Activated naive CD4-positive, alpha-beta T cell treated with anti-CD3 and anti-CD28 coated beads, Interleukin-2, amount 10 ng/mL, durations not matched to agents 7 days and 5 days (primary cell): ENCODE results near the gene CDAN1.

Experiments
- CTCF ChIA-PET: fragments of 350-600 bp; sonication (Branson Sonifier 250); formaldehyde crosslinking; loops from one replicate; lab custom pipeline; 2021; ENCODE audit warnings: antibody characterized with exemption; lab: Charles Lee
- DNase-seq: peaks from one replicate; pipeline ENCODE4 v3.0.0-alpha.2; 2020
- H3K27ac Mint-ChIP-seq: one replicate; pipeline ENCODE4 v1.8.0; 2021; ENCODE audit warnings: mild to moderate bottlenecking, moderate library complexity, mixed read lengths
- H3K27me3 Mint-ChIP-seq: one replicate; pipeline ENCODE4 v1.8.0; 2021; ENCODE audit warnings: mild to moderate bottlenecking, mixed read lengths
- H3K36me3 Mint-ChIP-seq: one replicate; pipeline ENCODE4 v1.8.0; 2021; ENCODE audit warnings: mixed read lengths
- H3K4me1 Mint-ChIP-seq: one replicate; pipeline ENCODE4 v1.8.0; 2021; ENCODE audit warnings: mixed read lengths
- H3K4me3 Mint-ChIP-seq: one replicate; pipeline ENCODE4 v1.8.0; 2021; ENCODE audit warnings: mild to moderate bottlenecking, moderate library complexity, mixed read lengths
- H3K9me3 Mint-ChIP-seq: one replicate; pipeline ENCODE4 v1.8.0; 2021; ENCODE audit warnings: mixed read lengths

Gene CDAN1

DNA sequence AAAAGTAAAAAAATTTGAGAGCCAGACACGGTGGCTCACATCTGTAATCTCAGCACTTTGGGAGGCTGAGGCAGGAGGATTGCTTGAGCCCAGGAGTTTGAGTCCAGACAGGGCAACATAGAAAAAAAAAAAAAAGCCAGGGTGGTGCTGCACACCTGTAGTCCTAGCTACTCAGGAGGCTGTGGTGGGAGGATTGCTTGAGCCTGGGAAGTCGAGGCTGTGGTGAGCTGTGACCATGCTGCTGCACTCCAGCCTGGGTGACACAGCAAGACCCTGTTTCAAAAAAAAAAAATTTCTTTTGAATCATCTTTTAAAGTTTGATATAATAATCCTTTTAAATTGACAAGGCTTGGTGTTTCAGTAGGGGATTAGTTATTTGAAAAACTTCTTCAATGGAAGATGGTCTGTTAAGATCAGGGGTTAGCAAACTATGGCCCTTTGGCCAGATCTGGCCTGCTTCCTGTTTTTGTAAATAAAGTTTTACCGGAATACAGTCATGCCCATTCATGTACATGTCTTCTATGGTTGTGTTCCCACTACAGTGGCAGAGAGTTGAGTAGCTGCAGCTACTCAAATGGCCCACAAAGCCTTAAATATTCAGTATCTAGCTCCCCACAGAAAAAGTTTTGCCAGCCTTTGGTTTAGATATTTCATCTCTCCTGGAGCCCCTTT is 28.9 kb downstream of the CDAN1 start:
- peak overlapping the region; percentile 8 for H3K27ac Mint-ChIP-seq
- CTCF ChIA-PET, result interaction anchor here (0.9 kb wide), 1 partner anchor 497 kb away, joined by 3 read pairs; no protein-coding TSS in a partner anchor

DNA sequence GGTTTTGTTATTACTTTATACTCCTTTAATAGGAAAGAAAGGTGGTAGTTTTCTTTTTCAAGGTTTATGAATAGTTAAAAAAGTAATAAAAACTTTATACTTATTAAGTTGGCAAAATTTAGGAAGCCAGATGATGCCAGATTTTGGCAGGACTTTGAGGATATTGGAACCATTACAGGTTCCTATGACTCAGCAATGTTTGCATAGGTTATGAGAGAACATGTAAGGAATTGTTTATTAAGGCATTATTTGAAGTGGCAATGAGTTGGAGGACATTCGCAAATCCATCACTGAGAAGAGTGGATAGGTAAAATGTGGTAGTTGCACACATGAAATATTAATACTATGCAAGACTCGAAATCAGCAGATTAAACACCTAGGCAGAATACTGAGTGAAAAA is 29.9 kb downstream of the CDAN1 start:
- DNase-seq, result no peak
- H3K36me3 Mint-ChIP-seq, result no peaks in the 10 kb centered on the region
- no peaks in the 10 kb centered on the region for H3K9me3 Mint-ChIP-seq
- H3K27me3 Mint-ChIP-seq, result no peaks in the 10 kb centered on the region
- H3K4me3 Mint-ChIP-seq, result no peak overlapping the region
- H3K27ac Mint-ChIP-seq, result no peak overlapping the region
- H3K4me1 Mint-ChIP-seq, result peaks cover 5% of the 10 kb centered on the region
- CTCF ChIA-PET, result interaction anchor here (1.1 to 5.3 kb wide), 3 partner anchors 12 to 578 kb away, joined by 4 to 37 read pairs (median 5); no protein-coding TSS in a partner anchor

More for the DNA sequence above, 28.9 kb downstream of the CDAN1 start:
- Mint-ChIP-seq H3K4me1 (peaks cover 5% of the 10 kb centered on the region), H3K27me3 (no peaks in the 10 kb centered on the region), H3K36me3 (no peaks in the 10 kb centered on the region), H3K9me3 (no peaks in the 10 kb centered on the region), H3K4me3 (no peak overlapping the region)
- DNase-seq, result no peak

- Mint-ChIP-seq H3K4me3 (no peak overlapping the region), H3K27ac (no peak overlapping the region), H3K27me3 (no peaks in the 10 kb centered on the region), H3K36me3 (no peaks in the 10 kb centered on the region), H3K9me3 (no peaks in the 10 kb centered on the region), H3K4me1 (peaks cover 5% of the 10 kb centered on the region)
- CTCF ChIA-PET, result interaction anchor here (1.0 to 5.3 kb wide), 7 partner anchors 10 to 499 kb away, joined by 3 to 37 read pairs (median 5); no protein-coding TSS in a partner anchor
- DNase-seq, result no peak
Observed at GRCh38 chr15:42705336-42705735, 31.6 kb downstream of the CDAN1 start.

GRCh38 chr15:42704492-42704926 is 32.4 kb downstream of the CDAN1 start:
- Mint-ChIP-seq H3K4me1 (peaks cover 5% of the 10 kb centered on the region), H3K9me3 (no peaks in the 10 kb centered on the region), H3K27me3 (no peaks in the 10 kb centered on the region), H3K27ac (no peak overlapping the region), H3K36me3 (no peaks in the 10 kb centered on the region), H3K4me3 (no peak overlapping the region)
- DNase-seq, result peak; percentile 78
- CTCF ChIA-PET, result interaction anchor here (0.8 to 5.3 kb wide), 6 partner anchors 10 to 500 kb away, joined by 3 to 37 read pairs (median 6); no protein-coding TSS in a partner anchor

DNA sequence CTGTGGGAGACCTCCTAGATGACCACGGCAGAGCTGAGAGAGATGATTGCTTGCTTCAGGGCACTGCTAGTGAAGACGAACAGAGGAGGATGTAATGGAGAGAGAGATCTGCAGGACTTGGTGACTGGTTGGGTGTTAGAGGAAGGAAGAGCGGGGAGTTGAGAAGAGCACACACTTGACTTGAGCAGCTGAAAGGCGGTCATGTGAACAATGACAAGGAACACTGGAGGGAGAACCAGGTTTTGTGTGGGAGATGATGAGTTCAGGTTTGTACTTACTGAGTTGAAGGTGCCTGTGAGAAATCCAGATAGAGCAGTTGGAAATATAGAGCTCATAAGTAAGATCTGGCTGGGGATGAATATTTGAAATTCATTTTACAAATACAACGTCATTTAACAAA is 40.3 kb downstream of the CDAN1 start:
- no peaks in the 10 kb centered on the region for H3K27me3 Mint-ChIP-seq
- H3K27ac Mint-ChIP-seq, result no peak overlapping the region
- peaks cover 1% of the 10 kb centered on the region for H3K36me3 Mint-ChIP-seq
- H3K4me3 Mint-ChIP-seq, result no peak overlapping the region
- H3K4me1 Mint-ChIP-seq, result no peaks in the 10 kb centered on the region
- no peaks in the 10 kb centered on the region for H3K9me3 Mint-ChIP-seq
- DNase-seq, result no peak
- CTCF ChIA-PET, result no interaction called here

DNA sequence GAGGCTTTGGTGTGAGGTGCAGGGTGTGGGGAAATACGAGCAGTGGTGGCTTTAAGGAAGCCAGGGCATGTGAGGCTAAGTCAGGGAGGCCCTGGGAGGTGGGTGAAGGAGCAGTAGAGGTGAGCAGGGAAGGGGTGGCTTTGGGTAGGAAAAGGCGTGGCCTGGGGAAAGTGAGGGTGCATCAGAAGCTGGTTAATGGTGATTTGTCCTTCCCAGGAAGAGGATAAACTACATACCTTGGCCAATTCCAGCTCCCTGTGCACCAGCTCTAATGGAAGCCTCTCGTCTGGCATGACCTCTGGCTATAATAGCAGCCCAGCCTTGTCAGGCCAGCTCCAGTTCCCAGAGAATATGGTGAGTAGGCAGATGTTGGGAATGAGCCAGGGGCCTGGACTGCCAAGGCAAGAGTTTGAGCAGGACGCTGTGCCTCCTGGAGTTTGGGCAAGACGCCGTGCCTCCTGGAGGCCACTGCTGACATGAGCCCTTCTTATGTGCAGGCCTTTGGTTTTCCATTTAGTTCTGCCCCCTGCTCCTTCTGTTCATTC is 41.3 kb downstream of the CDAN1 start:
- H3K27me3 Mint-ChIP-seq, result no peaks in the 10 kb centered on the region
- H3K4me3 Mint-ChIP-seq, result no peak overlapping the region
- DNase-seq, result no peak
- no peaks in the 10 kb centered on the region for H3K9me3 Mint-ChIP-seq
- H3K27ac Mint-ChIP-seq, result no peak overlapping the region
- CTCF ChIA-PET, result interaction anchor here (0.8 to 1.7 kb wide), 2 partner anchors 10 to 310 kb away, joined by 3 to 5 read pairs; no protein-coding TSS in a partner anchor
- peaks cover 9% of the 10 kb centered on the region for H3K4me1 Mint-ChIP-seq
- peaks cover 1% of the 10 kb centered on the region for H3K36me3 Mint-ChIP-seq

GRCh38 chr15:42694398-42694797 is 42.5 kb downstream of the CDAN1 start:
- Mint-ChIP-seq H3K9me3 (no peaks in the 10 kb centered on the region), H3K4me1 (peaks cover 9% of the 10 kb centered on the region), H3K4me3 (no peak overlapping the region), H3K27ac (no peak overlapping the region), H3K36me3 (peaks cover 1% of the 10 kb centered on the region), H3K27me3 (no peaks in the 10 kb centered on the region)
- DNase-seq, result no peak
- CTCF ChIA-PET, result interaction anchor here (0.6 to 1.7 kb wide), 2 partner anchors 12 to 334 kb away, joined by 3 to 5 read pairs; no protein-coding TSS in a partner anchor

GRCh38 chr15:42693942-42694341 is 43.0 kb downstream of the CDAN1 start:
- peaks cover 9% of the 10 kb centered on the region for H3K4me1 Mint-ChIP-seq
- H3K9me3 Mint-ChIP-seq, result no peaks in the 10 kb centered on the region
- H3K36me3 Mint-ChIP-seq, result no peaks in the 10 kb centered on the region
- no peak for DNase-seq
- H3K4me3 Mint-ChIP-seq, result no peak overlapping the region
- H3K27ac Mint-ChIP-seq, result no peak overlapping the region
- CTCF ChIA-PET, result interaction anchor here (0.6 to 1.7 kb wide), 2 partner anchors 12 to 333 kb away, joined by 3 to 5 read pairs; no protein-coding TSS in a partner anchor
- no peaks in the 10 kb centered on the region for H3K27me3 Mint-ChIP-seq

DNA sequence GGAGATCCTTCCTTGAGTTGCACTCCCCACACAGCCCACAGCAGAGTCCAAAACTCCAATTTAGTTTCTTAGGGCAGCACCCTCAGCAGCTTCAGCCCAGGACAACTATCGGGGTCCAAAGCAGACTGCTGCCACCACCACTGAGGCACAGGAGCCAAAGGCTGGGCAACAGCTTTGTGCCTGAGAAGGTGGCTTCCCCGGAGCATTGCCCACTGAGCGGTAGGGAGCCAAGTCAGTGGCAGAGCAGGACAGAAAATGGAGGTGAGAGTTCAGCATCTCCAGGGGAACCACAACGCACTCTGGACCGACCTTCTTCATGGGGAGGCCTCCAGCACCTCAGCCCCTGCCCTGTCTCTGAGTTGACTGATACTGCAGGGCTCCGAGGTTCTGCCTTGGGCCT is 43.4 kb downstream of the CDAN1 start:
- DNase-seq, result no peak
- Mint-ChIP-seq H3K27ac (no peak overlapping the region), H3K27me3 (no peaks in the 10 kb centered on the region)

GRCh38 chr15:42692997-42693396 is 43.9 kb downstream of the CDAN1 start:
- Mint-ChIP-seq H3K4me1 (peaks cover 9% of the 10 kb centered on the region), H3K36me3 (no peaks in the 10 kb centered on the region), H3K27ac (no peak overlapping the region), H3K27me3 (no peaks in the 10 kb centered on the region), H3K4me3 (no peak overlapping the region), H3K9me3 (no peaks in the 10 kb centered on the region)
- CTCF ChIA-PET, result no interaction called here
- no peak for DNase-seq

More for the DNA sequence above, 43.4 kb downstream of the CDAN1 start:
- H3K36me3 Mint-ChIP-seq, result no peaks in the 10 kb centered on the region
- CTCF ChIA-PET, result no interaction called here
- H3K9me3 Mint-ChIP-seq, result no peaks in the 10 kb centered on the region
- H3K4me3 Mint-ChIP-seq, result no peak overlapping the region
- H3K4me1 Mint-ChIP-seq, result peaks cover 9% of the 10 kb centered on the region

GRCh38 chr15:42692536-42692935 is 44.4 kb downstream of the CDAN1 start:
- DNase-seq, result no peak
- no peaks in the 10 kb centered on the region for H3K9me3 Mint-ChIP-seq
- no peak overlapping the region for H3K27ac Mint-ChIP-seq
- H3K4me3 Mint-ChIP-seq, result no peak overlapping the region
- no peaks in the 10 kb centered on the region for H3K36me3 Mint-ChIP-seq
- CTCF ChIA-PET, result no interaction called here
- peaks cover 9% of the 10 kb centered on the region for H3K4me1 Mint-ChIP-seq
- no peaks in the 10 kb centered on the region for H3K27me3 Mint-ChIP-seq

DNA sequence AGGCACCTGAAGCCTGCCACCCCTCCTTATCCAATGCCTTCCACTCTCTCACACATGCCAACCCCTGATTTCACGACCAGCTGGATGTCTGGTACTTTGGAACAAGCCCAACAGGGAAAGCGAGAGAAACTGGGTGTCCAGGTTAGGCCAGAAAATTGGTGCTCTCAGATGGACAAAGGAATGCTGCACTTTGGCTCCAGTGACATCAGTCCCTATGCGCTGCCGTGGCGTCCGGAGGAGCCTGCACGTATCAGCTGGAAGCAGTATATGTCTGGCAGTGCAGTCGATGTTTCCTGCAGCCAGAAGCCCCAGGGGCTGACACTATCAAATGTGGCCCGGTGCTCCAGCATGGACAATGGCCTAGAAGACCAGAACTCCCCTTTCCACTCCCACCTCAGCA is 45.2 kb downstream of the CDAN1 start:
- Mint-ChIP-seq H3K36me3 (no peaks in the 10 kb centered on the region), H3K27me3 (no peaks in the 10 kb centered on the region), H3K4me3 (no peak overlapping the region), H3K27ac (no peak overlapping the region), H3K9me3 (no peaks in the 10 kb centered on the region), H3K4me1 (peaks cover 9% of the 10 kb centered on the region)
- no peak for DNase-seq
- CTCF ChIA-PET, result no interaction called here

- Mint-ChIP-seq H3K27ac (no peak overlapping the region), H3K4me1 (peaks cover 9% of the 10 kb centered on the region), H3K27me3 (no peaks in the 10 kb centered on the region), H3K9me3 (no peaks in the 10 kb centered on the region), H3K4me3 (no peak overlapping the region), H3K36me3 (no peaks in the 10 kb centered on the region)
- CTCF ChIA-PET, result no interaction called here
- no peak for DNase-seq
Observed at GRCh38 chr15:42691308-42691707, 45.6 kb downstream of the CDAN1 start.

- Mint-ChIP-seq H3K36me3 (peaks cover 2% of the 10 kb centered on the region), H3K4me3 (no peak overlapping the region), H3K9me3 (no peaks in the 10 kb centered on the region), H3K27ac (no peak overlapping the region), H3K4me1 (peaks cover 9% of the 10 kb centered on the region), H3K27me3 (no peaks in the 10 kb centered on the region)
- no peak for DNase-seq
- CTCF ChIA-PET, result no interaction called here
Observed at GRCh38 chr15:42688301-42688700, 48.6 kb downstream of the CDAN1 start.

- Mint-ChIP-seq H3K4me1 (peaks cover 9% of the 10 kb centered on the region), H3K9me3 (no peaks in the 10 kb centered on the region), H3K27me3 (no peaks in the 10 kb centered on the region), H3K4me3 (no peak overlapping the region), H3K27ac (no peak overlapping the region), H3K36me3 (peaks cover 2% of the 10 kb centered on the region)
- DNase-seq, result no peak
- CTCF ChIA-PET, result interaction anchor here (0.9 kb wide), 1 partner anchor 598 kb away, joined by 4 read pairs; no protein-coding TSS in a partner anchor
Observed at GRCh38 chr15:42687740-42688139, 49.2 kb downstream of the CDAN1 start.
